Testis (tissue), 2 donors: Measurements from ENCODE around the gene CNTFR.

Experiments used
- POLR2A ChIP-seq: fragments of 450-650 bp; IDR thresholded peaks from one replicate; pipeline ENCODE4 v1.6.1; 2017; ENCODE audit warnings: antibody characterized with exemption, mild to moderate bottlenecking, moderate library complexity
- TF ChIP-seq, protein P1 (sequence below), 3 experiments: fragments of 450-650 bp in 2 of 3; fragments of 200-600 bp in 1 of 3; sonication (generic) in 1 of 3; IDR thresholded peaks; one replicate each; pipeline ENCODE4 v1.5.1; 2016 to 2019; ENCODE audit warnings: antibody characterized with exemption in 3 of 3, mild to moderate bottlenecking in 2 of 3, moderate library complexity in 1 of 3

DNA sequence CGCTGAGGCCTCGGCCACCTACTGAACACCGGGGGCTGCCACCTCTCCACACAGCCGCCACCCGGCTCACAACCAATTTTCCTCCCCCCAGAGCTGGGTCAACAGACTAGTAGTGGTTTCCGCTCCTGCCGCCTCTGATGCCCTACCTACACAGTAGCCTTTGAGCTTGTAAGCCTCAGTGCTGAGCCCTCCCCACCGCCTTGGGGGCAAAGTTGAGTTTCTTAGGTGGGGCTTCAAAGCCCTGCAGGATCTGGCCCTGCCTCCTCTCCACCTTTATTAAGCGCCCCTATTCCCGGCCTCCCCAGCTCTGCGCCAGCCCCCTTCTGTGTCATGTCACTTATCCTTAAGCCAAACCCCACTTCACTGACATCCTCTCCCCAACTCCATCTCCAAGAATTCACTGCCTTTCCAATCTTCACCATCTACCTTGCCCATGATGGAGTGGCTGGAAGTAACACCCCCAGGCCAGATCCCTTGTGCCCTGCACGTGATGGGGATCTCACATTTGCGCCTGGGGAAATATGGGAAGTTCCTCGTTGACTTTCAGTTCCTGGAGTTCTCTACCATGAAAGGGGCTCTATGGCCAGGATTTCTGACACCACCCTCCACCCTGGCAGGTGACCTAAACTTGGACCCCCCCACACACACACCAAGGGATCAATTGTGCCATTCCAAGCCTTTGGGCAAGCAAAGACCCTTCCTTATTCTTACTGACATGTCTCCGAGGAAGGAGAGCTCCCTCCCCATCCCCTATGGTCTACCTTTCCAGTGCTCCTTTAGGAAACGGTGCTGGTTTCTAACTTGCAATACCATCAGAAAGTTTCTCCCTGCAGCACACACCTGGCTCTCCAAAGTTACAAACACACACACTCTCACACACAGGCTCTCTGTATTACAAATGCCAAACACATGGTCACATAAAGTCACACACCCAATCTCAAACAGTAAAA is 2.7 kb upstream of the CNTFR start:
- TF ChIP-seq POLR2A: no peak
- TF ChIP-seq, protein P1, sequence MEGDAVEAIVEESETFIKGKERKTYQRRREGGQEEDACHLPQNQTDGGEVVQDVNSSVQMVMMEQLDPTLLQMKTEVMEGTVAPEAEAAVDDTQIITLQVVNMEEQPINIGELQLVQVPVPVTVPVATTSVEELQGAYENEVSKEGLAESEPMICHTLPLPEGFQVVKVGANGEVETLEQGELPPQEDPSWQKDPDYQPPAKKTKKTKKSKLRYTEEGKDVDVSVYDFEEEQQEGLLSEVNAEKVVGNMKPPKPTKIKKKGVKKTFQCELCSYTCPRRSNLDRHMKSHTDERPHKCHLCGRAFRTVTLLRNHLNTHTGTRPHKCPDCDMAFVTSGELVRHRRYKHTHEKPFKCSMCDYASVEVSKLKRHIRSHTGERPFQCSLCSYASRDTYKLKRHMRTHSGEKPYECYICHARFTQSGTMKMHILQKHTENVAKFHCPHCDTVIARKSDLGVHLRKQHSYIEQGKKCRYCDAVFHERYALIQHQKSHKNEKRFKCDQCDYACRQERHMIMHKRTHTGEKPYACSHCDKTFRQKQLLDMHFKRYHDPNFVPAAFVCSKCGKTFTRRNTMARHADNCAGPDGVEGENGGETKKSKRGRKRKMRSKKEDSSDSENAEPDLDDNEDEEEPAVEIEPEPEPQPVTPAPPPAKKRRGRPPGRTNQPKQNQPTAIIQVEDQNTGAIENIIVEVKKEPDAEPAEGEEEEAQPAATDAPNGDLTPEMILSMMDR (IDR thresholded peaks at IDR 0.05): no peak
